NCI-H2029 (cell line): ENCODE results near the gene PDIA5.
A peak's percentile ranks its signal among the peaks of the same experiment; 100 is the strongest.

Experiments used
- DNase-seq: peaks from one replicate; lab custom pipeline; 2025; lab: John Stamatoyannopoulos, UW

Gene PDIA5

DNA sequence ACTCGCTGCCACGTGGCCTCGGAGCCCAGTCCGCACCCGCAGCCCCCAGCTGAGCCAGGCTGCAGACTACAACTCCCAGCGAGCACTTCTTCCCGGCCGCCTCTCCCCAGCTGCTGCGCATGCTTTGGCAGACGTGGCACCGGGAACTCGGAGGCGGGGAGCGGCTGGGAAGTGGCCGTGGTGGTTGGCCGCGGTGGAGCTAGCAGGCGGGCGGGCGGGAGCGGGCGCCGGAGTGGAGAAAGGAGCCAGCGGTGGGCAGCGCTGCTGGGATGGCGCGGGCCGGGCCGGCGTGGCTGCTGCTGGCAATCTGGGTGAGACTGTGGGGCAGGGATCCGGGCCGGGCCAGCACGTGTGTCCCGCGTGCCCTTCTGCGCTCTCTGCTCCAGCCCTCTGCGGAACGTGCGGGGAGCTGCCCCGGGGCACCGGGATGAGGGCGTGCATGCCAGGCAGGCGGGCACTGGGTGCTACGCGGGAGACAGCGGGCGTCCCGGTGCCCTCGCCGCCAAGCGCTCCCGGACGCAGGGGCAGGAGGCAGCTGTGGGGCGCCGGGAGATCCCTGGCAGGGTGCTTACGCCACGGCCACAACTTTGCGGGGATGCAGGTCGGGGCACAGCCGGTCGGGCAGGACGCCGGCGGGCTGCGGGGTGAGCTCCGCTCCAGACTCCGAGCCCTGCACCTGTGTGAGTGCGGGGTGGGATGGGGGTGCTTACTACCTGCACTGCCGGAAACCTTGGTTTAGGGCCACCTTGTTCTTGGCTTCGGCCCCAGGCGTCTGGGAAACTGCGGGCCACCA lies at the start of gene PDIA5:
Gene PDIA5, plus strand, starts transcription at position 130 of the 793 bp plus-strand sequence. Its CDS starts 140 bp downstream, at position 270.
- peak; percentile 90 for DNase-seq

DNA sequence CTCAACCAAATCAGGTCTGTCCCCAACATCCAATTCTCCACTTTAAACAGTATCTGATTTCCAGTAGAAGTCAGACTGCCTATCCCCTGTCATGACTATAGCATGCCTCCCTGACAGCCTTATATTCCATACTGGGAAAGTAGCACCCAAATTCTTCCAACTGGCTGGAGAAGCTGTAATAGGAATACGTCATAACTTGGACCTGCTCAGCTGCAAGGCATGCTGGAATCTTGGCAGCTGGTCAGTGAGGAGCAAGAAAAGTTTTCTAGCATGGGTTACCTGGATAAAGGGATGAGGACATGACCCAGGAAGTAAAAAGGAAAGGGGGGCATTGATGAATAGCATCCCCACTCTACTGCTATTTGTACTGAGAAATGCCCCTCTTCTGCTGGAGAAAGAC lies 48.1 kb upstream of the PDIA5 start:
- DNase-seq, result no peak

DNA sequence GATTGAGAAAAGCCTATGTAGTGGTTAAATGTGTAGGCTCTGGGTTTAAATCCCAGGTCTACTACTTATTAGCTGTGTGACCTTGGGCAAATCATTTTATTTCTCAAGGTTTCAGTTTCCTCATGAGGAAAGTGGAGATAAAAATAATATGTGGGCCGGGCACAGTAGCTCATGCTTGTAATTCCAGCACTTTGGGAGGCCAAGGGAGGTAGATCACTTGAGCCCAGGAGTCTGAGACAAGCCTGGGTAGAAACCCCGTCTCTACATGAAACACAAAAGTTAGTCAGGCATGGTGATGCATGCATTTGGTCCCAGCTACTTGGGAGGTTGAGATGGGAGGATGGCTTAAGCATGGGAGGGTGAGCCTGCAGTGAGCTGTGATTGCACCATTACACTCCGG lies 47.7 kb upstream of the PDIA5 start:
- no peak for DNase-seq

DNA sequence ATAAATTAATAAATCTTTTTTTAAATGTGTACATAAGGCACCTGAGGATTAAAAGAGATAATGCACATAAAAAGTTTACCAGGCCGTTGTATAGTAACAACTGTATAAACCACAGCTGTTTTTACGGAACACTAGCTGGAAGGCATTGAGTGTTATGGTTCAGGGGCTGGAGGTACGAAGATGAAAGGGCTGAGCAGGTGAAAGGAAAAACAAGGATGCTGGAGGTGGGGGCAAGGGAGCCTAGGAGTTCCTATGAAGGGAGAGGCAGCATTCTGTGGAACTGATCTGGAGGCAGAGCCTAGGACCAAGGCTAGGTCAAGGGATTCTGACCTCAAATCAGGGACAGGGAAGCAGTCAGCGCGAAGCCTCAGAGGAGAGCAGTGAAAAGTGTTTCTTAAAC lies 47.2 kb upstream of the PDIA5 start:
- no peak for DNase-seq

DNA sequence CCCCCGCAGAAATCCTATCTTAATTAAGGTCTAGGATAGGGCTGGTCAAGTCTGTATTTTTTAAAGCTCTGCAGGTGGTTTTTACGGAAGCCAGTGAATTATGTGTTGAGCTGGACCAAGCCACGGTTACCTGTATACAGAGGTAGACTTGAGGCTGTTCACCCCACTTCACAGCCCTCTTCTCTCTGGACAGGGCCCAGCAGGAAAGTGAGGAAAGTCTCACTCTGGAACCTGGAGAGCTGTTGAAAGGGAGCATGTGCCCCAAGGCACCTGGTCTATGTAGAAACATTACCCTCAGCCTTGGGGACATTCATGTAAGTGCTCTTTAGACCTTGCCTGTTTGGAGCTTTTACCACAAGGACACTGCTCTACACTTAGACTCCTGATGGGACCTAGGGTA lies 46.1 kb upstream of the PDIA5 start:
- no peak for DNase-seq

DNA sequence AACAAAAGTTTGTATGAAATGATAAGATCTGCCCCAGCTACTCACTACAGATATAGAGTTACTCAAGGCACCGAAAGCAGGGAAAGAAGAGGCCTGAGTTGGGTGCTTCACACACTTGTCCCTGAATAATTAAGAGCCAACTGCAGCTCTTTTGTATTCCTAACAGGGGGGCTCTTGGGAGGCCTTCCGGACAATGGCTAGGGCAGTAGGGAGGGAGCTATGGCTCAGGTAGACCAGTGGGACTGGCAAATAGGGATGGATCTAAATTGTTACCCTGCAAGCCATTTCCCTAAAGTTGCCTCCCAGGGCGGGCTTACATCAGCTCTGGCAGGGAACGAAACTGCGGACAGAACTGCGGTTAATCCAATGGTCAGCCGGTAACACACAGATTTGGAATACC lies 45.4 kb upstream of the PDIA5 start:
- no peak for DNase-seq

DNA sequence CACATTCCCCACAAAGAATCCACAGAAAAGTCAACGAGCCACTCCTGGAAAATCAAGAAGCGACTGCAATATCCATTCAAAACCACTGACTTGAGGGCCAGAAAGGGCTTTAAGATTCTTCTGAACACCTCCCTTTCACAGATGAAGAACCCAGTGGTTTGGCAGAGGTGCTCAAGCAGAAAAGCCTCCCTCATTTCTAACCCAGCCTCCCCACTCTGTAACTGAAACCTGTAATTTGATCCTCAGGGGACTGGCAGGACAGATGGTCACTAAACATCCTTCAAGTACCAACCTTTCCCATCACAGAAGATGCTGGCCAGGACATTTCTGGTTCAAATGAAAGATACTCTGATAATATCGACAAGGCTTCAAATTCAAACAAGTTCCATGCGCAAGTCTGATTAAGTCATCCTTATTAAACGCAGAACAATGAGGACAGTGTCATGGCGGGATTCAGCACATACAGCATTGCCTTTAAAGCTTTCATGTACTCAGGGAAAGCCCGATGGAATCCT lies 44.8 kb upstream of the PDIA5 start:
- no peak for DNase-seq

DNA sequence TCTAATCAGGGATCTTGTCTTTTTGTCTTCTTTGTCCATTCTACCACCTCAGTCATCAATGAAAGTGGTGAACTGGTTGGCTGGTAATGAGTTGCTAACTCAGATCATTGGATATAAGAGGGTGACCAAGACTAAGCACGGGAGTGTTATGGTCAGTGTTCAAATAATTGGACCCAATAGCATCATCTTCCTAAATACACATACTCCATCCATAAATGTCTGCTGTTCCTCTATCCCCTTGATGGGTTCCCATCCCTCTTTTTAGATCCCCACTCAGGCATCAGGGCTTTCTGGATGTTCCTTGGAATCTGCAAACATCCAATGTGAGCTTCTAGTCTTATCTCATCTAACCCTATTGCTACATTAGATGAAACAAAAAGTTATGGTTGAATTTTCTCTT lies 42.8 kb upstream of the PDIA5 start:
- no peak for DNase-seq

DNA sequence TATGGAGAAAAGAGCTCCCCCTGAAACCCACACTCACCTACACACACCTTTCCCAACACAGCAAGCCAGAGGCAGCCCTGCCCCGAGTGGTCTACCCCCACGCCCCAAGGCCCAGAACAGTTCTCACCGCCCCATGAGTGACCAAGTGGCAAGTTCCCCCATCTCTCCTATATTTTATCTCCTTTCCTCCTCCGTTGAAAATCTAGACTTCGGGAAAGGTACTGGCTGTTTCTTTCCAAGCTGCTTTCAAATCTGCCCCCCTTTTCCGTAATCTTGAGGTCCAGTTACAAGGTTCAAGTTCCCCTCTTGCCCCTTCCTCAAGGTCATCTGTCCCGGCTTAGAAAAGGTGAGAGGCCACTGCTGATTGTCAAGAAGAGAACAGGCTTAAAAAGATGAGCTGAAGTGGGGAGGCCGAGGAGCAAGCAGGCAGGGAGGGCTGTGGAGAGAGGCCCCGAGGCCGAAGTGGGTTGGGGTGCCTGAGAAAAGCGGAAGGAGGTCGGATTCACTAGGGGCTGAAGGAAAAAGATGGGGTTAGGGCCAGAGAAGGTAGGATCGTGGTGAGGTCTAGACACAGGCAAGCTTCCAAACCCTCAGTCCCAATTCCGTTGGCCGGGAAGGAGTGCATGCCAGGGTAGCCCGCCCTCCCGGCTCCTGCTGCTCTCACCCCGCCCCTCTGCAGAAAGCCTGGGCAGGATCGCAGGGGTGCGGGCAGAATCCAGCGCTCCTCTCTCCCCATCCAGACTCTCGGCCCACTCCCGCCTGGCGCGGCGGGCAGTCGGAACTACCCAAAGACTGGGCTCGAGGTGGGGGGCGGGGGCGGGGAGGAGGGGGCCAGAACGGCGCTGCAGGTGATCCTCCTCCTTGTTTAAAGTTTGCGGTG lies 40.9 kb upstream of the PDIA5 start:
- no peak for DNase-seq

DNA sequence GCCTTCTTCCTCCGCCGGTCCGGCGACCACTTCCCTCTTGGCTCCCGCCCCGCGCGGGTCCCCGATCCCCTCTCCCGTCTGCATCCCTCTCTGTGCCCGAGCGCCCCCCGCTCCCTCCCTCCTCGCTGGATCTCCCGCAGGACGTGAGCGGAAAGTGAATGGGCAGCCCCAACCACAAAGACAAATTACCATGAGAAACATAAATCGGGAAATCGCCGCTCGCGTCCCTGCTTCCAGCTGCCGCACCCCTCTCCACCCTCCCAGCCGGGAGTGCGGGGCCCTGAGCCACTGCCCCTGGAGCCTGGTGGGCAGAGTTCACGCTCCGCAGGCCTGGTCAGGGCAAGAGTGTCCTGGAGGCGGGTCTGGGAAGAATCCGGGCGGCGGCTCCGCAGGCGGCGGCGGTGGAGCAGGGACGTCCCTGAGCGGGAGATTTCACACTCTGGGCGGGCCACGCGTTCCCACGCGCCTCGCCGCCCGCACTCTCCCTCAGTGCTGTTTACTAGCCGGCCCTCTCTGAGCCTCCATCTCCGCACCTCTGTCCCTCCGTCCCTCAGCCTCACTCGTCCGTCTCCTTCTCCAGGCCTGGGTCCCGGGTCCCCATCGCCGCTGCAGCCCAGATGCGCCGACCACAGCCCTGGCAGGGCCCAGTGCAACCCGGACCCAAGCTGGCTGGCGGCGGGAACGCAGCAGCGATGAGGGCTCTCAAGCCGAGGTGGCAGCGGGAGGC lies 40.1 kb upstream of the PDIA5 start:
- no peak for DNase-seq

DNA sequence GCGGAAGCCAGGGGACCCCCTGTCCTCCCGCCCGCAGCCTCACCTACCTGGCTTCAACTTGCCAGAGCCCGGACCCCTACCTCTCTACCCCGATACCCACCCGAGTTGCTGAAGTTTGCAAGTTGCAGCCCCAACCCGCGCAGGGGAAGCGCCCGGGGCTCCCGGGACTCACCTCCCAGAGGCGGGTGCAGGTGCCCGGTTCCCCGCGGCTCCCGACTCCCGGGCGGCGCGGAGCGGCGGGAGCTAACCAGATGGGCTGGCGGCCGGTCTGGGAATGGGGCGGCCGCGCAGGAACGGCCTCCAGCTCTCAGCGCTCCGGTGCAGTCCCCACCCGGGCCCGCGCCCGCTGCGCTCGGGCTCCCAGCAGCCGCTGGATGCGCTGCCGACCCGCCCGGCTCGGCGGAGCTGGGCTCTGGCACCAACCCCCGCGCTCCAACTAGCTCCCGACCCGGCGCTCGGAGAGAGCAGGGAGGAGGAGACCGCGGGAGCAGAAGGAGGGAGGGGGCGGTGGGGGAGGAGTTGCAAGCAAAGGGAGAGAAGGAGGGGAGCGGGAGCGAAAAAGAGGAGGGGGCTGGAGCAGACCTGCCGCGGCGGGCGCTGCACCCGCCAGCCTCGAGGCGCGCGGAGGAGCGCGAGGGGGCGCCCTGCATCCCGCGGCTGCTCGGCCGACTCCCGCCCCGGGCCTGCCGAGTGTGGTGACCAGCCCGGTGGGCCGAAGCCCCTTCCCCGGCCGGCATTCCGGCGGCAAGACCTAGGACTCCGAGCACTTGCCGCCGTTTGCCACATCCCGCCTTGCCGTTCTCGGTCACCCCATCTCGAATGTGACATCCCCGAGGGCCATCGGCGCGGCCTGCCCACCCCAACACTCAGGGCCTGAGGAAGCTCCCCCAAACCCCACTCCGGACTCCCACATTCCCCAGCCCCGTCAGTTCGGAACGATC lies 39.3 kb upstream of the PDIA5 start, which contains the start of gene SEMA5B:
Gene SEMA5B, minus strand, starts transcription at position 472 of the 941 bp plus-strand sequence. CDS start 66,500 bp downstream, outside the sequence.
- peak; percentile 23 for DNase-seq

DNA sequence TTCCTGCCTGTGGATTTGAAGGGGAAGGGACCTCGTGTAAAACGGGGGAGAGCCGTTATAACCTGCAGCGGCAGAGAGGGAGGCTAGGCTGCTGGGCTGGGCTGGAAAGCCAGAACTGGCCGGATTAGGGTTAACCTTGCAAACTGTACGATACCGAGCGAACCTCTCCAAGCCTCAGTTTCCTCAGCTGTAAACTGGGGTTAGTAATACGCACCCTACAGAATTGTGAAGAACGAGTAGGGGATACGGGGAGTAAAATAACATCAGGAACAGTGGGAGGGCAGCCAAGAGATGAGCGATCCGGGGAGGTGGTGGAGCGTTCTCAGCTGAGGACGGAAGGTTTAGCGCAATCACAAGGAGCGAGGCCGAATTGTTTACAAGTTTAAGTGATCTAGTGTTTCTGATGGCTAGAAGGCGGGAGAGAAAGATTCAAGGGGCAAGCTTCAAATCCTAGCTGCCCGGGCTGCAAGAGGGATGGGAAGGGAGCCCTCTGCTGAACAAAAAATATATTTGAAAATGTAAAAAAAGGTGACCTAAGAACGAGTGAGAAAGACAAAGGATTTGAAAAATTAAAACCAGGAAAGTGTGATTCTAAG lies 38.5 kb upstream of the PDIA5 start:
- DNase-seq, result peak; percentile 41

DNA sequence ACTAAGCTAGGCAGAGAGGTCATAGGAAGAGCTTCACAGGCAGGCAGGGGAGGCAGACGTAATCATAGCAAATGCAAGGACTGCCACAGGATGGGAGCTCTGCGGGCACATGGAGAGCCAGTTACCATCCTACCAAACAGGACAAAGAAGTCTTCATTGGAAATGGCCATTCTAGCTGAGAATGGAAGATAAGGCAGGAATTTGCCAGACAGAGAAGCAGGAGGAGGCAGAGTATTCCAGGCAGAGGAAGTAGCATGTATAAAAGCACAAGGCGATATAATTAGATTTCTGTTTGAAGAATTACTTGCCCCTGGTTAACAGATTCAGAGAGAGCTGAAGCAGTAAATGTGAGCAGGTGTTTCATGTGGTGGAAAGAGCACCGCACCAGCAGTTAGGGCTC lies 35.8 kb upstream of the PDIA5 start:
- no peak for DNase-seq

DNA sequence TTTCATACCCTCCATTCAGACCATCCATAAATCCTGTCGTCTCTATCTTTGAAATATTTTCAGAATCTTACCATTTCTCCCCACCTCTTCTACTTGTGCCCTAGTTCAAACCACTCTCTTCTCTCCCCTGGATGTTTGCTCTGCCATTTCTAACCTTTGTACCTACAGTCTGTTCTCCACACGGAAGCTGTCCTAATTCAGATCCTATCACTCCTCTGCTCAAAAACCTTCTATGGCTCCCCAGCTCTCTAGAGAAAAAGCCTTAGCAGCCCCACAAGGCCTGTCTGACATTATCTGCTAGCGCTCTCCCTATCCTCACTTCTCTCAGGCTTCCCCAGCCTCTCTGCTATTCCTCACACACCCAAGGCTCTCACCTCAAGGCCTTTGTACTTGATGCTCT lies 34.8 kb upstream of the PDIA5 start:
- no peak for DNase-seq

DNA sequence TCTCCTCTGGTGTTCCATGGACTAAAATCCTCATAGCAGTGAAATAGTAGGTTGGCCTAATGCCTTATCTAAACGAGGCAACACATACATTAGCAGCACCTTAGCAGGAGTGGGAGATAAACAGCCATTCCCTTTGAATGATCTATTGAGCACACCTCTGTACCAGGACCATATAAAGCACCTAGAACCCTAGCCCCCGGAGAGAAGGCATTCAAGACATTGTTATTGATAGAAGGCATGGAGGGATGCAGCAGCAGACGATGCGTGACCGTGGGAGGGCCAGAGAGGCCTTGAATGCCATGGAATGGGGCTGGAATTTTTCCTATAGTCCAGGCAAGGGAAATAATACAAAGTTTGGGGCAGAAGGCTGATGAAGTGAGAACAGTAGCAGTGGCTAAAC lies 32.7 kb upstream of the PDIA5 start:
- DNase-seq, result no peak

DNA sequence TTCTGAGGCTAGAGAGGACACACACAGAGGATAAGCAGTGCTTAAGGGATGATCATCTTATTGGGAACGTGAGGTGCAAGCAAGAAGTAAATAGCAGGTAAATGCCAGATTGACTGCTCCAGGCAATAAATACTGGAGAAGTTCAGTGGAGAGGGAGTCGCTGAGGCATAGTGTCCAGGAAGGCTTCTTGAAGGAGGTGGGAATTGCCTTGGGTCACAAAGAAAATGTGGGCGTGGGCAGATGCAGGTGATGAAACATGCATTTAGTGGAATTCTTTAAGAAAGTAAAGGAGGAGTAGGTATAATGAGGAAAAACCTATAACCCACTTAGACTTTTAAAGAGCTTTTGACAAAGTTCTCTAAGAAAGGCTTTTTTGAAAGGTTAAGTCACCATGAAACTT lies 31.8 kb upstream of the PDIA5 start:
- no peak for DNase-seq

DNA sequence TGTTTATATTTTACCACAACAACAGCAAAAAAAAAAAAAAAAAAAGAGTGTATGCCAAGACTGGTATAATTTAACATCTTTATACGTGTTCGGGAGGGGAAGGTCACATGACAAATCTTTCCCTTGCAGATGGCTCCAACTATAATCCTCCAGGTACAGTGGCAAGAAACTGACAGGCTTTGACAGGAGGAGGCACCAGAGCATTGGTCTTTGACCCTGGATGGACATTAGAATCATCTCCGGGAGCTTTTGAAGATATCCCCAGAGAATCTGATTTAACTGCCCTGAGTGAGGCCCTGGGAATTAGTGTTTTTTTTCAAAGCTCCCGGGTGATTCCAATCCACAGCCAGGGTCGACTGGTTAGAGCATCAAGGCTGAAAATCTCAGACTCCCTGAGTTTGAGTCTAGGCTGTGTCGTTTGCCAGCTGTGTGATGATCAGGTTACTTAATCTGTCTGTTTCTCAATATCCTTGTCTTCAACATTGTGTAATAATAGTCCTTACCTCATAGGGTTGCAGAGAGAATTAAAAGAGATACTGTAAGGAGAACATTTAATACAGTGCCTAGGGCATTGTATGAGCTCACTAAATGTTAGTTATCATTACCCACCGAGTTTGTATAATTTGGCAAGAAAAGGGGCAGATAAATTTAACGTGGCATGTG lies 30.3 kb upstream of the PDIA5 start:
- no peak for DNase-seq

DNA sequence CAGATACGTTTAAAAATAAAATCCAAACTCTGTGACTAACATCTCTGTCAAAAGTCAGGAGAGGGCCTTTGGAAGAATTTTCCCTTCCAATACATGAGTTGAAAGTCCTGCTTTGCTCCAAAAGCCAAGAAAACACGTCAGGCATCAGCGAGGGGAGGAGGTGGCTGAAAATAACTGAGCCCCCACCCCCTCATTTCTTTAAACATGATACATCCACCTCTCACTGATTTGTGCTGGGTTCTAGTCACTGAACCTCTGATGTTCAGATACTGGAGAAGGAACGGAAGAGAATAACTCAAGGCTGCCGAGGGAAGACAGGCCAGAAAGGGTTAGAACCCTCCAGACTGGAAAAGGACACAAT lies 29.8 kb upstream of the PDIA5 start:
- no peak for DNase-seq

DNA sequence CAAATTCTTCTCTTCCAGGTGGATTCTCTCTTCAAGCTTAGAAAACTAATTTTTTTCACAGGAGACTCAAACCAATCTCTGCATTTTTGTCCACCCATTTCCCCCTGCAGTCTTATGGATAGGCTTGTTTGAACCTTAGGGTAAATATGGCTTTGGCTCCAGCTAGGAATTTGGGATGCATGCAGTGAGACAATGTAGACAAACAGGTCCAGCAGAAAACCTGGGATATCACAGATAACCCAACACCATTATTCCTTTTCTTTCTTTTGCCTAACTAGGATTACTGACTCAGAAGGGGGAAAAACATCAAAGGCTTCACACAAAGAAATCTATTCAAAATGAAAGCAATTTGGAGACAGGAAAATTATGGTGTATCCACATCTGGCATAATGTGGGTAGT lies 28.1 kb upstream of the PDIA5 start:
- peak; percentile 64 for DNase-seq

DNA sequence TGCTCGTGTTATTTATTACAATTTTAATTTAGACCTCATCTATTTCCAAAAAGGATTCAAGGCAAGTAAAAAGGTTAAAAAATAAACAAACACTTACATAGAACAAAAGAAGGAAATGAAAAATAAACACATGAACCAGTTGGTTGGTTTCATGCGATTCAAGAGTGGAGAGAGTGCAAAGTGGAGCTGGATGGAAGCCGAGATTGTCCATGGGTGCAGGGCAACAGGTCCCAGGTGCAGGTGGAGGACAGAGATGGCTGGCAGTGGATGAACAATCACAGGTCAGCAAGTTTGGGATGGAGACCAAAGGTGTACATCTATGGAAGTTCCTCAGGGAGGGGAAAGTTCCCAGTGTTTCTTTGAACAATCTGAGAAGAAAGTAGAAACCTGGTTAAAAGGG lies 27.6 kb upstream of the PDIA5 start:
- DNase-seq, result peak; percentile 71
